GM21526 (cell line): ENCODE results near the gene ENDOU.

ENCODE experiments used
- ATAC-seq: cut with Tn5 transposase; IDR thresholded peaks from one replicate; pipeline ENCODE4 v1.9.1; 2021; ENCODE audit warnings: moderate library complexity; ENCODE audit not compliant: unreplicated experiment, low FRiP score

The ENDOU gene

DNA sequence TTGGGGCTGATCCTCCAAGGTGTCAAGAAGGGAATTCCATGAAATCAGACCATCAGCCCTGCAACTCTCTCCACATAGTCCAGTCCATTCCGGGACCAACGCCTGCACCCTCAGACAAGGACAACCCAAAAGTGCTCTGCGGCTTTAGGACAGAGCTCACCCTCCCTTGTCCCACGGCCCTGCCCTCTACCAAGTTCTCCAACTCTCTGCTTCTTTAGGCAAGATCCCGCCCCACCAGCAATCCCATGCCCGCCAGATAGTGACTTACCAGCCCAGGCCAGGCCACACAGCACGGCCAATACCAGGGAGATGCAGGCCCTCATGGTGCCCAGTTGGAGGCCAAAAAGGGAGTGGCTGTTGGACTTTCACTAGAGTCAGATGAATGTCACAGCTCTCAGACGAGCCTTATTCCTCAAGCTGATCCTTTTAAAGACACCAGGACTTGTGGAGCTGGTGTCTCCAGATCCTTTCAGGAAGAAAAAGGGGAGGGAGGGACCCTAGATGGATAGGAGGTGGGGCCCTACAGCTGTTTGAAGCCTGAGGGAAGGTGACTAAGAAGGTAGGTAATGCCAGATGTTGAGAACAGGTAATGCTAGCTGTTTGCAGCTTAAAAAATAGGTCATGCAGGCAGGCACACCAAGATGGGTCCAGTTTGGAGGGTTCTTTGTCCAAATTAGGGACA lies at the start of gene ENDOU:
Gene ENDOU (minus strand): TSS at position 400 of the 682 bp plus-strand sequence. CDS start 77 bp downstream, at position 323.
- ATAC-seq: no peak

- ATAC-seq: no peak
These were observed 49.4 kb upstream of the ENDOU start for GRCh38 chr12:47774663-47775062.

DNA sequence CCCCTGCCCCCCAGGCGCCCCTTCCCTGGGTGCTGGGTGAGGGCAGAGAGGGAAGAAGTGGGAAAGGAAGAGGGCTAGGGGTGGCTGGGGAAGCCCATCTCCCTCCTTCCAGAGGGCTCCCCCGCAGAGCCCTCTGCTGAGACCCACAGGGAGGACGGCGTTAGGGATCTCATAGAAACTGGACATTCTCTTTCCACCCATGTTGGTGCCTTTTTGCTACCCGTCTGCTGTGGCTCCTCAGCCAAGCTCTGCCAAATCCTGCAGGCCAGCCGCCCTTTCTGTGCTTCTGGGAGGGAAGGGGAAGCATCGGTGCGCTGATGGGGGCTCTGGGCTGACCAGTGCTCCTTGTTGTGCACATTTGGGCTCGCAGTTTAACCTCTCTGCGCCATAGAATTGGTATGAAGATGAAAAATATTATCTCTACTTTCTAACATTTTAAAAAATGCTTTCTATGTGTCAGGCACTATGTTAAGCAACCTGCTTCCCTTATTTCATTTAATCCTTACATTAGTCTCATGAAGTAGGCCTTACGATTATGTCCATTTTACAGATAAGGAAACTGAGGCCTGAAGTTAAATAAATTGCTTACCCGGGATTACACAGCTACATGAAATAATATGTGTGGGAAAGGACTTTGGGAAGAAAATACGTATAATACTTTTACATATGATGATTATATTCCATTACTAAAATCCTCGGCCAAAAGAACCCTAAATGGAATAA lies 48.7 kb upstream of the ENDOU start:
- no peak for ATAC-seq

DNA sequence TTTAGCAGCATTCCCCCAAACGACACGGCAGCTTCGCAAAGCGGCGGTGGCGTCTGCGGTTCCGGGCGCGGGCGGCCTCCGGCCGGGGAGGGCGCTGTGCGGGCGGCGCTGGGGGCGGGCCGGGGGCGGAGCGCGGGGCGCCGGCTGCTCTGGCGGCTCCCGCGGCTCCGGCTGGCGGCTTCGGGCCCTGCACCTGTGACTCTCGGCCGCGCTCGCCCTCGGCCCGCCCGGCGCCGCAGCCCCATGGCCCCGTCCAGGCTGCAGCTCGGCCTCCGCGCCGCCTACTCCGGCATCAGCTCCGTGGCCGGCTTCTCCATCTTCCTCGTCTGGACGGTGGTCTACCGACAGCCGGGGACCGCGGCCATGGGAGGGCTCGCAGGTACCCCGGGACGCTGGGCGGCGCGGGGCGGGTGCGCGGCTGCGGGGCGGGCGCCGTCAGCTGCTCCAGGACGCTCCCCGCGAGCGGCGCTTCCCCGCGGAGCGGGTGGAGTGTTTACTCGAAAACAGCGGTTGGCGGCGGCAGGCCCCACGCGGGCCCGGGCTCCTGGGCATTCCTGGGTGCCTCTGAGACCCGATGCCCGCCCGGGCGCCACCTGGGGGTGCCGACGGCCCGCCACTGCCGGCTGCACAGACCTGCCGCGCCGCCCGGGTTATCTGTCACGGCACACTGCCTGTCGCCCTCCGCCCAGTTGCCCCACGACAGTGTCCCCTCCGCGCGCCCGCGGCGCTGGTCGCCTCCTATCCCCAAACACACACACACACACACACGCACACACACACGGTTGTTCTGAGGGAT lies 48.0 kb upstream of the ENDOU start, which contains the start of gene SLC48A1:
Gene SLC48A1 (plus strand): TSS at position 177 of the 796 bp plus-strand sequence. CDS start 67 bp downstream, at position 244.
- peak; percentile 65 for ATAC-seq

- ATAC-seq: no peak
These were observed 47.4 kb upstream of the ENDOU start for GRCh38 chr12:47772738-47773061.

- ATAC-seq: no peak
These were observed 46.9 kb upstream of the ENDOU start for GRCh38 chr12:47772094-47772660.

GRCh38 chr12:47771304-47771703 lies 46.0 kb upstream of the ENDOU start:
- no peak for ATAC-seq

- ATAC-seq: no peak
These were observed 44.9 kb upstream of the ENDOU start for GRCh38 chr12:47770086-47770726.

GRCh38 chr12:47769234-47770085 lies 44.2 kb upstream of the ENDOU start:
- ATAC-seq: no peak

DNA sequence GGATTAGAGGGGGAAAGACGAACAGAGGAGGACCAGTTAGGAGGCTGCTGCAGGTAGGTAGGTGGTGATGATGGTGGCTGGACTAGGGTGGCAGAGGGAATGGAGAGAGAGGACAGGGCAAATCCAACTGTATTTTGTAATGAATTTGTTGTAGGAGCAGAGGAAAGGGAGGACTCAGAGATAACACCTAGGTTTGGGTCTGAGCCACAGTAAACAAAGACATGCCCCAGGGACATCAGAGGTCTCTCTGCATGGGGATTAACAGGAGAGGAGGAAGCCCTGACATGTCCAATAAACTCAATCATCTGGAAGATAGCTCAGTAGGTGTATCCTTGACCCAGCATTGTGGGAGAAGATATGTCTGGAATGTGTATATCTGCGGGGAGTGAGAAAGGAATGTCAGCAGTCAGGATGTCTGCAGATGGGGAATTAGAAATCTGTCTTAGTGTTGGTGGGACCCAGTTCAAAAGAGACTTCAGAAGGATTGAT lies 43.1 kb upstream of the ENDOU start:
- no peak for ATAC-seq

DNA sequence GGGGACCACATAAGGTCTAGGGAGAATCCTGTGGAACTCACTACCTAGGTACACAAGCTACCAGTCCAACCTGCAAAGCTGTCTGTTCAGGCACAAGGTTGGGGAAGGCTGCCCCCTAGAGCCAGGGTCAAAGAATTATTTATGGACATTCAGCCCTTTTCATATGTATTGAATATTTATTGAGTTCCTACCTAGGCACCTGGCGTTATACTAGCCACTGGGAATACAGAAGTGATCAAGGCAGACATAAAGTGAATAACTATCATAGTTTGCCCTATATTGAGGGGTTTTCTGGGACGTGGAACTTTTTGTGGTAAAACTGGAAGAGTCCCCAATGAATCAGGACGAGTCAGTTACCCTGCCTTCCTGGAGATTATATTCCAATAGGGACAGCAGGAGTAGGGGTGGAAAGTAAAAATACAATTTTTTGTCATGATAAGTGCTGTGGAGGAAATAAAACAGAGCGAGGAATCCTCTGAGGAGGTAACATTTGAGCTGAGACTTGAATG lies 42.0 kb upstream of the ENDOU start:
- no peak for ATAC-seq

DNA sequence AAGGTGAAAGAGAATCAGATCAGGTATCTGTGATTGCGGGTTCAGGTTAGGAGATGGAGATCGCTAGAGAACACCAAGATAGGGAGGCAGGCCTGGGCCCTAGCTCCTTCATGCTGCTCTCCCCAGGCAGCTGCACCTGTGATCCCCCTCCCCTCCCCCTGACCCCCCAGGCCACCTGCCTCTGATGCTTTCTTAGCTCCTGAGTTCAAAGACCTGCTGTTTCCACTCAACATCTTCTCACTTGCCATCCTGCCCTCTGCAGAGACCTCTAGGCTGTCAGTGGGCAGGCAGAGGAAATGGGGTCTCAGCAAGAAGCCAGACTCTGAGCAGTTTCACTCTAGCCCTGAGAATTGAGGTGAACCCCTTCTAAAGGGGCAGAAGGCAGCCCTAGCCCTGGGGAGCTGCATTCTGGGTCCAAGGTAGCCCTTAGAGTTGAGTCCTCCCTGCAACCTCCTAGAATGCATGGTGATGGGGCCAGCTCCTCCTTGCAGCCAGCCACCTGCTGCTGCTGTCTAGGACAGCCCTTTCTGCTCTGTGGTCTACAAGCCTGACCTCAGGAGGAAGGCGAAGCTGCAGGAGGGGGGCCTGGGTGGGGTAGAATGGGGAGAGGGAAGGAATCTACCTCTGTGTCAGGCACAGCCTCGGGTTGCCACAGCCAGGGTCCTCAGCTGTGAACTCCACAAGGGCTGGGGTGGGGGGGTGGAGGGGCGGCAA lies 41.4 kb upstream of the ENDOU start:
- no peak for ATAC-seq

- ATAC-seq: no peak
These were observed 38.4 kb upstream of the ENDOU start for GRCh38 chr12:47763481-47764346.

- ATAC-seq: no peak
These were observed 37.7 kb upstream of the ENDOU start for GRCh38 chr12:47762850-47763465.

DNA sequence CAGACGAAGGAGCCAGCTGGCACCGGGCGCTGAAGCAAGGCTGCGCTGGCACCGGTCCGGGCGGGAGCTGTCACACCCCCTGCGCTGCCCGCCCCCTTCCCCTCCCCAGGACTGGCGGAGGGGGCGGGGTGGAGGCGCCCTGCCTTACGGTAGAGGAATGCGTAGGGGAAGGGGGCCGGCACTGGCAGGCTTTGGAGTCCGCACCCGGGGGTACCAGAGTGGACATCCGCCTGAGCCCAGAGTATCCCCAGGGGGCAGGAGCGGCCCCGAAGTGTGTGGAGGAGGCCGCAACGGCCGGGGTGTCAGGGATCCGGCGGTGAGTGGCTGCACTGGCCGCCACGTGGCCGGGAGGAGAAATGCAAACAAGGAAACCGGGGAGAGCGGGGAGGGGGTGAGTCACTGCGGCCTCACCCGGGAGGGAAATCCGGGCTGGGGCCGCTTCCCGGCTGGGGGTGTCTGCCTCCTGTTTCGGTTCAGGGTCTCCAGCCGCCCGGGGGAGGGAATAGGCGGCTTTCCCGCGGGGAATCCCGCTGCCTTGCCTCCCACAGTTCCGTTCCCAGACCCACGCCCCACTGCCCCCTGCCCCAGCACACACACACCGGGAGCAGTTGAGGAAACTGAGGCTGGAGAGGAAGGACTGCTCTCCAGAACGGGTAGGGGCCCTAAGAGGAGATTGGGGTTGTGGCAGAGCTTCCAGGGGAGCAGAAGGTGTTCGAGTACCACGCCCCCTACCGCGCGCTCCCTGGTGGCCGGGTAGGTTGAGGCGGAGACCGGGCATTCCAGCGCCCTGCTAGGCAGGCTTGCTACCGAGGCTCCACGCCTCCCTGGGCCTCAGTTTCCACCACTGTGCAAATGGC lies 33.8 kb upstream of the ENDOU start, which contains the start of gene RAPGEF3:
Gene RAPGEF3 (minus strand): TSS at position 47 of the 857 bp plus-strand sequence. CDS start 324 bp downstream, outside the sequence.
- ATAC-seq: no peak

- ATAC-seq: no peak
These were observed 33.2 kb upstream of the ENDOU start for GRCh38 chr12:47758584-47758833.
